ENCODE measurements around the gene PAX2.

GRCh38 chr10:100863433-100863832 is 118.1 kb downstream of the PAX2 start:
- TF ChIP-seq CTCF (IDR thresholded peaks at IDR 0.05) (no peak), POLR2A (IDR thresholded peaks at IDR 0.05) (no peak)

Data from testis (tissue), 2 donors.